ENCODE data around the gene COQ8B.
A peak's percentile ranks its signal among the peaks of the same experiment; 100 is the strongest.
"Not testable (repeated sequence)": the region's sequence is repeated elsewhere in the genome, so short reads cannot be mapped to it uniquely, and the experiment has no call there.

COQ8B gene

DNA sequence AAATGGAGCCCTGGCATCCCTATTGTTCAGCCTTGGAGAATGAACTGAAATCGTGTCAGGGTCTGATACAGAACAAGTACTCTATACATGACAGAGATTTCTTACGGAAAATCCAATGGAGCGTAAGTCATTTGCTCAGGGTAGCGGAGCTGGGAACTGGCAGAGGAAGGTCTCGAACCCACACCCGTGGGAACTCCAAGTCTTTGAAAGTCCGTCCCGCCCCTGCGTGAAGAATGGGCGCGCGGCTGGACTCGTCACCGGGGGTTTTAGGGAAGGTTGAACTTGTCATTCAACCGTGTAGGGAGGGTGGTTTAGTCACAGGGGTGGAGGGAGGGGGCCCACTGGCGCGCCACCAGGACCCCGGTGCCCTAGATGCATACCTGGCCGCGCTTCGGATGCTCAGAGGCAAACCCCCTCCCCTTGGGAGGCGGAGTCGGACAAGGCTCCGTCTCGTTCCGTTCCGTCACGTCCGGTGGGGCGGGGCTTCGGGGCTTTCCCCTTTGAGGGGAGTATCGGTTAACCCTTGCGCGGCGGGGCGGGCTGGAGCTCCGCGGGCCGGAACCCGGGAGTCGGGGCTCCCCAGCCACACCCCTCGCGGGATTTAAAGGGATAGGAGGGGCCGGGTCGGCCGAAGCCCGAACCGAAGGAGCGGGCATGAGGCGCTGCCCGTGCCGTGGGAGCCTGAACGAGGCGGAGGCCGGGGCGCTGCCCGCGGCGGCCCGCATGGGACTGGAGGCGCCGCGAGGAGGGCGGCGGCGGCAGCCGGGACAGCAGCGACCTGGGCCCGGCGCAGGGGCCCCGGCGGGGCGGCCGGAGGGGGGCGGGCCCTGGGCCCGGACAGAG is at the start of gene COQ8B, which contains the start of gene ITPKC:
Gene COQ8B (minus strand): TSS at position 405 of the 843 bp plus-strand sequence. CDS start 2,254 bp downstream, outside the sequence.
Gene ITPKC (plus strand): TSS at position 631 of the 843 bp plus-strand sequence. CDS start 24 bp downstream, at position 655.
- DNase-seq = peak; percentile 97

DNA sequence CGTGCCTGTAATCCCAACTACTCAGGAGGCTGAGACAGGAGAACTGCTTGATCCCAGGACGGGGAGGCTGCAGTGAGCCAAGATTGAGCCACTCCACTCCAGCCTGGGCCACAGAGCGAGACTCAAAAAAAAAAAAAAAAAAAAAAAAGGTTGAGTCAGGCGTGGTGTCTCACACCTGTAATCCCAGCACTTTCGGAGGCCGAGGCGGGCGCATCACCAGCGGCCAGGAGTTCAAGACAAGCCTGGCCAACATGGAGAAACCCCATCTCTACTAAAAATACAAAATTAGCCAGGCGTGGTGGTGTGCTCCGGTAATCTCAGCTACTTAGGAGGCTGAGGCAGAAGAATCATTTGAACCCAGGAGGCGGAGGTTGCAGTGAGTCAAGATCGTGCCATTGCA is 49.7 kb upstream of the COQ8B start:
- DNase-seq = not testable (repeated sequence)

DNA sequence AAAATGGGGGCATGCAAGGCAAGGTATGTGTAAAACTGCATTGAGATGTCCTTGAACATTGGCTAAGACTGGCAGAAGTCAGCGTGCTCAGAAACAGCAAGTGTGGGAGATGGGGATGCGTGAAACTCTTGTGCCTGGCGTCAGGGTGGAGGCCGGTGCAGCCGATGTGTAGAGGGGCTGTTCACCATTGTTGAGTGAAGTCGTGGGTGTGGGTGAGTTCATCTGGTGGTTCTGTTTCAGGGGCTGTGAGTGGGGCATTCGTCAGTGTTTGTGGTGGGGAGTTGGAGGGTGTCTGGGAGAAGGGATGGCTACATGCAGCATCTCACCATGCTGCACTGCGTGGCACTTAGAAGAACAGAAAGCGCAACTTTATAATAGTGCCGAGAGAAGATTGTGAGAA is 47.3 kb upstream of the COQ8B start:
- no peak for DNase-seq

DNA sequence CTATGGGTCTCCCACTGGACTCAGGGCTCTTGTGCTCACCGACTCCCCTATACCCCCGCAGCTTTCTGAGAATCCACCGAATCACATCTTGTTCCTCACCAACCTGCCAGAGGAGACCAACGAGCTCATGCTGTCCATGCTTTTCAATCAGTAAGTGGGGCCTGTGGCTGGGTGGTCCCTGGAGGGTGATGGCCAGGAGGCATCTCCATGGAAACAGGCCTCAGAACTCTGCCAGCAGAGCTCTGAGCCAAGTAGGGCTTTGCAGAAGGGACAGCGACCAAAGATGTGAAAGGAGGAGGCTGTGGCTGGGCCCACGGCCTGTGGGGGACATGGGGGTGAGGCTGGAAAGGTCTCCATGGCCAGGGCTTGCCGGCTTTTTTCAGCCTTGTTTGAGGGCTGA is 46.8 kb upstream of the COQ8B start:
- DNase-seq = no peak

DNA sequence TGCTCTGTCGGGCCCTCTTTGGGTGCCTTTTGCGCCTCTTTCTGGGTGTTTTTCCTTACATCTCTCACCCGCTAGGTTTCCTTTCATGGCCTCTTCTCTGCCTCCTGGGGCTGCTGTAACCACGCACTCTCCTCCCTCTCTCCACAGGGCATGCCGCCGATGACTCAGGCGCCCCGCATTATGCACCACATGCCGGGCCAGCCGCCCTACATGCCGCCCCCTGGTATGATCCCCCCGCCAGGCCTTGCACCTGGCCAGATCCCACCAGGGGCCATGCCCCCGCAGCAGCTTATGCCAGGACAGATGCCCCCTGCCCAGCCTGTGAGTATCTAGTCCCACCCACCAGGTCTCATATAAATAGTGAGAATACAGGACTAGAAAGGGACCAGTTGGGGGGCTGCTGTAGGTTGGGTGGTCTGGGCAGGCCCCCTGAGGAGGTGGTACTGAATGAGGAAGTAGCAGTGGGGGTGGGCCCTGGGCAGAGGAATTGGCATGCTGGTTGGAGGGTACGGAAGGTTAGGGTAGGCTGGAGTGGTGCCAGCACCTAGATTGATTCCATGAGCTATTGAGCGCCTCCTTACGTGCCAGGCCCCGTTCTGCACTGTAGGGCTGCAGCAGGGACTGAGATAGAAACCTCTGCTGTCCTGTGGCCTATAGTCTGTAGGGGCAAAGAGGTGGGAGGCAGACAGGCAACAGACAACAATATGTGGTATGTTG is 46.2 kb upstream of the COQ8B start:
- DNase-seq = no peak

DNA sequence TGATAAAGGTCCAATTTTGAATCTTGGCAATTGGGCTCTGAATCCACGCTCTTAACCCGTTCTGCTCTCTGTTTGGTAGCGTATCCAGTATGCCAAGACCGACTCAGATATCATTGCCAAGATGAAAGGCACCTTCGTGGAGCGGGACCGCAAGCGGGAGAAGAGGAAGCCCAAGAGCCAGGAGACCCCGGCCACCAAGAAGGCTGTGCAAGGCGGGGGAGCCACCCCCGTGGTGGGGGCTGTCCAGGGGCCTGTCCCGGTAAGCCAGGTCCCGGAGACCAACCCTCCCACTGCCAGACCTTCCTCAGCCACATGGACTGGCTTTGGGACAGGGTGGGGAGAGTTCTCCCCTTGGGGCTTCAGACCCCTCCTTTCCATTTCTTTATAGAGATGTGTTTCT is 42.7 kb upstream of the COQ8B start:
- no peak for DNase-seq

DNA sequence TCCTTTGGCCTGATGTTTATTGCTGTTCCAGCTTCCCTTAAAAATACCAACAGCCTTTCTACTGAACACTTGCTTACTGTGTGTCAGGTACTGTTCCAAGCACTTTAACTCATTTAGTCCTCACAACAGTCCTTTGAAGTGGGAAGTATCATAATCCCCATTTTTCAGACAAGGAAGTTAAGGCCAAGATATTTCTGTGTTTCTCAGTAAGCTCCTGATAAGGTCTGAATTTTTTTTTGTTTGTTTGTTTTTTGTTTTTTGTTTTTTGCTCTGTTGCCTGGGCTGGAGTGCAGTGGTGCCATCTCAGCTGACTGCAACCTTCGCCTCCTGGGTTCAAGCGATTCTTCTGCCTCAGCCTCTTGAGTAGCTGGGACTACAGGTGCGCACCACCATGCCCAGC is 41.8 kb upstream of the COQ8B start:
- no peak for DNase-seq

DNA sequence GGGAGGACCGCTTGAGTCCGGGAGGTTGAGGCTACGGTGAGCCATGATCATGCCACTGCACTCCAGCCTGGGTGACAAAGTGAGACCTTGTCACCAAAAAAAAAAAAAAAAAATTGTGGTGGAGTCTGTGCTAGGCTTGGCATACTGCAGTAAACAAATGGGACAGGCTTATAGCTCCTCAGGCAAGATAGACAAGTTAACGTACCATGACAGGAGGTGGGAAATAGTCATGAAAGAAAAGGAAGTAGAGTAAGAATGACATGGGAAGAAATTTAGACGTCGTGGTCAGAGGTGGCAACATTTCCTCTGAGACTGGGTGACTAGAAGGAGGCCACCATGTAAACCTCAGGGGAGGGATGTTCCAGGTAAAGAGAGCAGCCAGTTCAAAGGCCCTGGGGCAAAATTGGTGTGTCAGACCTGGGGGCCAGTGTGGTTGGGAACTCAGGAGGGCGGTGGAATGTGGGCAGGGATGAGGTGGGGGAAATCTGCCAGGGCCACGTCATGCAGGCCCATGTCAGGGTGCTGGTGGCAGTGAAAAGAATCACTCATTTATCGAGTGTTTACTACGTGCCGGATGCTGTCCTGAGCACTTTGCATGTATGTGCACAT is 39.9 kb upstream of the COQ8B start:
- DNase-seq = no peak

DNA sequence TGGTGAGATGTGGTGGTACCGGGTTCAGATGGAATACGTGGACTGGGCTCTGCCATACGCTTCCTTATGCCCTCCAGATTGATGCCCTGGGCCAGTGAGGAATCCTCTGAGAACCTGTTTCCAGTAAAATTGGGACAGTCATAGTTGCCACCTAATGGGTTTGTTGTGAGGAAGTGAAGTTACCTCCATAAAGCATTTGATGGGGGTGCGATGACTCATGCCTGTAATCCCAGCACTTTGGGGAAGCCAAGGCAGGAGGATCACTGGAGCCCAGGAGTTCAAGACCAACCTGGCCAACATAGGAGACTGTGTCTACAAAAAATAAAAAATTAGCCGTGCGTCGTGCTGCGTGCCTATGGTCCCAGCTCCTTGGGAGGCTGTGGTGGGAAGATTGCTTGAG is 39.1 kb upstream of the COQ8B start:
- no peak for DNase-seq

DNA sequence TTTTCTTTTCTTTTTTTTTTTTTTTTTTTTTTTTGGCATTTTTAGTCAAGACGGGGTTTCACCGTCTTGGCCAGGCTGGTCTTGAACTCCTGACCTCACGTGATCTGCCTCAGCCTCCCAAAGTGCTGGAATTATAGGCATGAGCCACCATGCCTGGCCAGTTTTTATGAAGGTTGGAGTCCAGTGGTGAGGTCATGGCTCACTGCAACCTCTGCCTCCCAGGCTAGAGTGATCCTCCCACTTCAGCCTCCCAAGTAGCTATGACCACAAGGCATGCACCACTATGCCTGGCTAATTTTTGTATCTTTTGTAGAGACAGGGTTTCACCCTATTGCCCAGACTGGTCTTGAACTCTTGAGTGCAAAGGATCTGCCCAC is 38.5 kb upstream of the COQ8B start:
- no peak for DNase-seq

DNA sequence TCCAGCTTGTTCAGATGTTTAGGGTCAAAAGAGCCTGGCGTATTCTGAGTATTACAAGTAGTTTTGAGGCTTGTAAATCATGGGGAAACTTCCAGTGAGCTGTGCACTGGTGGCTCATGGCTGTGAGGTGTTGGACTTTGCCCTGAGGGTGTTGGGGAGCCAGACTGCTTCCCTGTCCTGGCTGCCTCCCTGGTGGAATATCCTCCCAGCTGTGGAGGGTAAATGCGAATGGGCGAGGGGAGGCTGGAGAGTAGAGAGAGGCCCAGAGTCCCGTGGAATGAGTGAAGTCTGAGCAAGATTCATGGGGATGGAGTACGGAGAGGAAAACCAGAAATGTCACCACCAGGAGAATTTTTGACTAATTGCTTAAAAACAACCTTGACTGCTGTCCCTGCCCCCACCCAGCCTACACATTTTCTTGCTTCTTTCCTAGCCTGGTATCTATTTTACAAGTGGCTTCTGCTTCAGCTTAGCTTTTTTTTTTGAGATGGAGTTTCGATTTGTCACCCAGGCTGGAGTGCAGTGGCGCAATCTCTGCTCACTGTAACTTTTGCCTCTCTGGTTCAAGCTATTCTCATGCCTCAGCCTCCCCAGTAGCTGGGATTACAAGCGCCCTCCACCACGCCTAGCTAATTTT is 38.0 kb upstream of the COQ8B start:
- no peak for DNase-seq

DNA sequence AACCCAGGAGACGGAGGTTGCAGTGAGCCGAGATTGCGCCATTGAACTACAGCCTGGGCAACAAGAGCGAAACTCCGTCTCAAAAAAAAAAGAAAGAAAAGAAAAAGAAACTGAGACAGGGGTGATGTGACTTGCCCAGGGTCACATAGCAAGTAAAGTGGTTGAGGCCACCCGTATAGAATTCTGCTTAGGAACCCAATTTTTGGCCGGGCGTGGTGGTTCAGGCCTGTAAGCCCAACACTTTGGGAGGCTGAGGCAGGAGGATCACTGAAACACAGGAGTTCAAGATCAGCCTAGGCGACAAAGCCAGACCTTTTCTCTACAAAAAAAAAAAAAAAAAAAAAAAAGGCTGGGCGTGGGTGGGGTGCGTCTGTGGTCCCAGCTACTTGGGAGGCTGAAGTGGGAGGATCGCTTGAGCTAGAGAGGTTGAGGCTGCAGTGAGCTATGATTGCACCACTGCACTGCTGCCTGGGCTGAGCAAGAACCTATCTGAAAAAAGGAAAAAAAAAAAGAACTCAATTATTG is 35.6 kb upstream of the COQ8B start:
- no peak for DNase-seq

DNA sequence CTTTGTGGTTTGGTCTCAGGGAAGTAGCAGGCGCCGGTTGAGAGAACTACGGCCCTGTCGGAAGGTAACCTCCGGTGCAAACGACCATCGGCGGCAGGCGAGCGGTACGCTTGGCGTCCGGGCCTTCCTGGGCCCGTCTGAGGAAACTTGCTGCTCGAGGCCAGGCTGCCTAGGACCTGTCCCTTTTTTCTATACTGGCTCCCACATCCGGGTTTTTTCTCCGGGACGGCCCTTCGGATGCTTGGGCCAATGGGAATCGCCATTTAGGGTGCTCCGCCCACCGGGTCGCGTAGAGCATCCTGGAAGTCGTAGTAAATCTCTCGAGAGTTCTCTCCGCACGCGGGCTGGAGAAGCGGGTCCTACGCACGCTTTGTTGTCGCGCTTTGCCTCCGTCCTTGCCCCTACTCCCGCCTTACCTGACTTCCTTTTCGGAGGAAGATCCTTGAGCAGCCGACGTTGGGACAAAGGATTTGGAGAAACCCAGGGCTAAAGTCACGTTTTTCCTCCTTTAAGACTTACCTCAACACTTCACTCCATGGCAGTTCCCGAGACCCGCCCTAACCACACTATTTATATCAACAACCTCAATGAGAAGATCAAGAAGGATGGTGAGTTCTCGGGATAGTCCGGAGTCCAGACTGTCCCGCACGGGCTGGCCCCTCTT is 34.3 kb upstream of the COQ8B start, which contains the start of gene SNRPA:
Gene SNRPA (plus strand): TSS at position 330 of the 664 bp plus-strand sequence. CDS start 206 bp downstream, at position 536.
- peak; percentile 98 for DNase-seq

DNA sequence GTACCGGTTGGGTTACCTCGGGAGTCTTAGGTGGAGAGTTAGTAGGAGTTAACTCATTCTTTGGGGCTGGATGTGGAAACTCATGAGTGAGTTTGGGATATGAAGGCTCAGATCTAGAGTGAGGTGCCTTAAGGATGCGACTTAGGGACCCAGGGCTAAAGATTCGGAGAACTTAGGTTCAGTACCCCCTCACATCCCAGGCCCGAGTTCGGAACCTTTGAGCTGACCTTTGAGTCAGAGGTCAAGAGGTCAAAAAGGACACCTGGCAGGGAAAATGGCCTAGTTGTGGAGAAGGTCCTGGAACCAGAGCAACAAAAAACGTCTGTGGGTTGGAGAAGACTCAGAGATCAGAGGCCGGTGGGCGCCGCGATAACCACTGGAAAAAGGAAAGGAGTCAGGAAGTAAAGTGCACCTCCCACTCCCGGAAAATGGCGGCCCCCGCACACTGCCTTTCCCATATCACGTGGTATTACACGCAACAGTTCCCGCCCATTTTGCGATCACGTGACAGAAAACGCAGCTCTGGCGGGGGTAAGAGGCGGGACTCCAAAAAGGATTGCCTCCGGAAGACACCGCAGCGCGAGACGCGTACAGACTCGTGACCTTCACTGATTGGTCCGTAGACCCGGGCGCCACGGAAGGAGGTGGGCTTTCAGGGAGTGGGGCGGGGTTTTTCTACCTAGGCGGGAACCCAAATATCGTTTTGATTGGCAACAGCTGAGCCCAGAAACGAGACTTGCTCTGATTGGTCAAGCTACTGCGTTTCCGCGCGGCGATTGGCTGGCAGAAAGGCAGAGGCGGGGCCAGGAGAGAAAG is 33.6 kb upstream of the COQ8B start, which contains the start of gene ACTMAP:
Gene ACTMAP (minus strand): TSS at position 420 of the 816 bp plus-strand sequence. CDS start 674 bp downstream, outside the sequence.
- DNase-seq = peak; percentile 100

DNA sequence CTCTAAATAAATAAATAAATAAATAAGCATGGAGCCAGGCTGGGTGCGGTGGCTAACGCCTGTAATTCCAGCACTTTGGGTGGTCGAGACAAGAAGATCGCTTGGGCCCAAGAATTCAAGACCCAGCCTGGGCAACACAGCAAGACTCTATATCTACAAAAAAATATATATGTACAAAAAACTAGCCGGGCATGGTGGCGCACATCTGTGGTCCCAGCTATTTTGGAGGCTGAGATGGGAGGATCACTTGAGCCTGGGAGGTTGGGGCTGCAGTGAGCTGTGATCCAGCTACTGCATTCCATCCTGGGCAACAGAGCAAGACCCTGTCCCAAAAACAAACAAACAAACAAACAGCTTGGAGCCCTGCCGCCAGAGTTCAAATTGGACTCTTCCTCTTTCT is 30.9 kb upstream of the COQ8B start:
- no peak for DNase-seq

DNA sequence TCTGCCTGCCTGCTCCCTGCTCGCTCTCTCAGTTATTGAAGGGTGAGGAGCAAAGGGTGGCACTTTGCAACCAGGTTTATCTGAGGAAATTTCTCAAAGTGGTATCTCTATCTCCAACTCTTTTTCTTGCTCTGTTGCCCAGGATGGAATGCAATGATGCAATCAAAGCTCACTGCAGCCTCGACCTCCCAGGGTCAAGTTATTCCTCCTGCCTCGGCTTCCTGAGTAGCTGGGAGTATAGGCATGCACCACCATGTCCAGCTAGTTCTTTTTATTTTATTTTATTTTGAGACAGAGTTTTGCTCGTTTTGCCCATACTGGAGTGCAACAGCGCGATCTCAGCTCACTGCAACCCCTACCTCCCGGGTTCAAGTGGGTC is 28.7 kb upstream of the COQ8B start:
- DNase-seq = no peak

DNA sequence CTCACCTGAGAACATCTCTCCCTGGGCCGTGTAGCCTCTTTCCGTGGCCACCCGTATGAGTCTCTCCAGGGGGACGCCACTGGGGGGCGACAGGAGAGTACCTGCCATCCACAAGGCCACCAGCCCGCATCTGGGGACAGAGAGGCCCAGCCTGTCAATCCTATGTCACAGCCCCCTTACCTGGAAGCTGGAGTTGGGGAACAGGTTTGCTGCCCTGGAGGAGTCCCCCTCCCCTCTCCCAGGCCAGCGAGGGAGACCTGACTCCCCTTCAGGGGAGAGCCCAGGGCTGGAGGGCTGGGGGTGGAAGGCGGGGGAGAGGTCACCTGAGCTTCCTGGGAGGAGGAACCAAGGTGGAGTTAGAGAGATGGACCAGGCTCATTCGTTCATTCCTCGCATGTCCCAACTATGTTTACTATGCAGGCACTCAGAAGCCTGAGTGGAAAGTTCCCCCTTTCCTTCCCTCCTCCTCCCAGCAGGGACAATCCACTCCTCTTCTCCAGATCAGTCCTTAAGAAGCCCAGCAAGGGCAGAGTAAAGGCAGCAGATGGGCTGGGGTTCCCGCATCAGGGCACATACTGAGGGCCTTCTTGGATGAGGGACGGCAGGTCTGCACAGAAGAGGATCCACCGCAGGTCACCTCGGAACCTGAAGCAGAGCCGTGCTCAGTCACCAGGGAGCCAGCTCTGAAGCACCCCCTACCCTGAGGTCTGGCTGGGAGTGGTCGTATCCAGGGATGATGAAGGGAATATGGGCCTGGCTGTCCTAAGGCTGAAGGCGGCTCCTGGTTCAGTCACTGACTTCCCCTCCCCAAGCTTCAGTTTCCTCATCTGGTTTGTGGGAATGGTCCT is 28.1 kb upstream of the COQ8B start:
- DNase-seq = no peak

DNA sequence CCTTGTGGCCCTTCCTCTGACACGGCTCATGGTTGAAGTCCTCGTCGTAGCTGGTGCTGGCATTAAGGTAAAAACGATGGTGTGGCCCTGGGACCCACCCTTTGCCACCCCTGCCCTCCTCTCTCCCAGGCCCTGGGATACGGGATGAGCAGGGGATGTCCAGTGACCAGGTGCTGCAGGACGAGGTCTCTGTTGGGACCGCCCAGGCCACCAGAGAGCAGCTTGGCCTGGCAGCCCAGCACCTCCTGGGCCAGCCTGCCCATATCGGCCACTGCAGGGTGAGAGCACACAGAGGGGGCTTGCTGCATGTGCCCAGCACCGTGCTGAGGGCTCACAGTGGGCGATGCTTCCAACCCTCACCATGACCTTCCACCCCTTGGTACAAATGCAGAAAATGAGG is 27.2 kb upstream of the COQ8B start:
- no peak for DNase-seq

DNA sequence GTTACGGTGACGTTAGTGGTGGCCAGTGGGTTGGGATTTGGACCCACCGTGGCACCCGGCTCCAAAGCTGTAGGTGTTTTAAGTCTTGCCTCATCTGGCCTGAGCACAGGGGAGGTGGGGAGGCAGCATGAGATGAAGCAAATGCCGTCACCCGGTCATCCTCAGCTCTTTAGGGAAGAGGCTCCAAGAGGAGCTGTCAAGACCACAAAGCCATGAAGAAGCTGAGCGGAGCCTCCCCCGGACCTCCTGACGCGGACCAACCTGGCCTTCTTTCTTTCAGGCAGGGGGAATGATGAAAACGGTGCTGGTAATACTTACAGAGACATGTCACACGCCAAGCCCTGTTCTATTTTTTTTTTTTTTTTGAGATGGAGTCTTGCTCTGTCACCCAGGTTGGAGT is 26.2 kb upstream of the COQ8B start:
- DNase-seq = no peak

DNA sequence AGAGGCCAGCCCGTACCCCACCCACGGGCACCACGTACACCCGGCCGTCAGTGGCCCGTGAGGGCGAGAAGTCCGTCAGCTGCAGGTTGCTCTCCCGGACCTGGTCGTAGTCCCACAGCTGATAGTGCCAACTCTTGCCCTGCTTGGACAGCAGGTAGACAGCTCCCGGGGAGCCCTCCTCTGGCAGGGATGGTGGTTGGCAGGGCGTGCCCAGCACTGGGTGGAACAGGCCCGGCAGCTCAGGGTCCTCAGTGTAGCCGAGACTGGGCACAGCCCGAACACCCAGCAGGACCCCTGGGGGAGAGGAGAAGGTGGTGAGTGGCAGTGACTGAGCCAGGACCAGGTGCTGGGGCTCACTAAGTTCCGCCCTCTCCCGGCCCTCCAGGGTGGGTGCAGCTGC is 25.8 kb upstream of the COQ8B start:
- no peak for DNase-seq

Measured in NCI-H1105 (cell line).